Stimulated activated CD4-positive, alpha-beta T cell treated with anti-CD3 and anti-CD28 coated beads, Interleukin-15, amount 100 ng/mL, for 1 hour (primary cell): ENCODE data around the gene HADH.

Source experiments
- DNase-seq, 2 donors: peaks; one replicate each; pipeline ENCODE4 v3.0.0-alpha.2; 2020; ENCODE audit warnings: low read depth in 1 of 2, low spot score in 1 of 2

The HADH gene

DNA sequence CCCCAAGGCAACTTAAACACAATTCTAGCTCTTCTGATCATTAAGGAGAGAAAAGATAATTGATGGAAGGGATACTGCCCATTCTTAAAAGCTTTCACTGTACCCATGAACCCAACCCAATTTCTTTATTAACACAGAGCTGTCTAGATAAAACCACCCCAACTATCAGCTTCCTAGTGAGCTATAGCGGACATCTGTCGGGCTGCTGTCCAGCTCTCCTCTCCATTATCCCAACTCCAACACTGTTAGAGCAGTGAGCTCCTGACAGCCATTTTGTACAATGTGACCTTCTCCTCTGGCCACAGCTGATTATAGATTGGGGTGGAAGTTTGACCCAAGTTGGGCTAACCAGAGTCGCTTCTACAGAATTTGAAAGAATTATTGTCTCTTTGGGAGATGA, 66.1 kb downstream of the HADH start:
- no peak for DNase-seq

DNA sequence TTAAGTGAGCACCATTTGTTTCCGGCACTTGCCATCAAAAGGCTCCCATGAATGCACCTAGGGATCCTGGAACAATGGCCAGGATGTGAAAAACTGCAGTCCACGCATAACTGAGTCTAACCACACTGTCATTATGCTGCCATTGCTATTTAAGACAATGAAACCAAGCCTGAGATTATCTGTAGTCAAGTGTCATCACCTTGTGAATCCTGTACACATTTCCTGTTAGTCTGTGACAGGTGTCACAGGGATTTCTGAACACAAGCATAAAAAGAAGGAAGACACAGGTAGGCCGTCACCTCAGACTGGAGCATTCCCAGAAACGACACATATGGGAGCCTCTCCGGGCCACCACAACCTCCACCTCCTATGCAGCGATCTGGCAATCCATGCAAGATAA, 66.7 kb downstream of the HADH start:
- no peak for DNase-seq

DNA sequence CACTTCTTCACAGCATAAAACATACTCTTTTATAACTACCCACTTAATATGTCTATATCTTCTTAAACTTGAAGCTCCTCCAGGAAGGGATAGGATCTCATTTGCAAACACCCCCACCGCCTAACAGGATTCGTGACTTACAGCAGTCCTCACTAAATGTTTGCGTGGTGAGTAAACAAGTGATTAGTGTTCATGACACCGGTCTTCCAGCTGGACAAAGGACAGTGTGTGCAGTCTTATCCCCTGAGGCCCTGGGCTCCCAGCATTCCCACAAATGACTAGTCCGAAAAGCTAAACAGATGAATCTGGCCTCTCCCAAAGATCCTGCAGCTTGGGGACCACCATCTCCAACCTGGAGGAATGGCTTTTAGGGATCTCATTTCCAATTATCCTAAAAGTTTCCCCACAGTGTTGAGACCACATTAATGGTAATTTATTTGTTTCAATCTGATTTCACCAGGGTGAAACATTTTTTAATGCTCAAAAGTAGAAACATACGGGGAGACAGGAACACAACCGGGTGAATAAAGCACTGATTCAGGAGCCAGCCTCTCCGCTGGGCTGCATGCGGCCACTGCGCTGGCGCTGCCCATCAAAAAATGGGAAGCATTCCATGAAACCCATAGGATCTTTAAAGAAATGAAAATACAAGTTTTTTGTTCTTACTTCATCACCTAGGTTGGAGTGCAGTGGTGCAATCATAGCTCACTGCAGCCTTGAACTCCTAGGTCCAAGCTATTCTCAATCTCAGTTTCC, 69.2 kb downstream of the HADH start:
- no peak for DNase-seq

GRCh38 chr4:108060164-108060563, 70.5 kb downstream of the HADH start:
- no peak for DNase-seq

DNA sequence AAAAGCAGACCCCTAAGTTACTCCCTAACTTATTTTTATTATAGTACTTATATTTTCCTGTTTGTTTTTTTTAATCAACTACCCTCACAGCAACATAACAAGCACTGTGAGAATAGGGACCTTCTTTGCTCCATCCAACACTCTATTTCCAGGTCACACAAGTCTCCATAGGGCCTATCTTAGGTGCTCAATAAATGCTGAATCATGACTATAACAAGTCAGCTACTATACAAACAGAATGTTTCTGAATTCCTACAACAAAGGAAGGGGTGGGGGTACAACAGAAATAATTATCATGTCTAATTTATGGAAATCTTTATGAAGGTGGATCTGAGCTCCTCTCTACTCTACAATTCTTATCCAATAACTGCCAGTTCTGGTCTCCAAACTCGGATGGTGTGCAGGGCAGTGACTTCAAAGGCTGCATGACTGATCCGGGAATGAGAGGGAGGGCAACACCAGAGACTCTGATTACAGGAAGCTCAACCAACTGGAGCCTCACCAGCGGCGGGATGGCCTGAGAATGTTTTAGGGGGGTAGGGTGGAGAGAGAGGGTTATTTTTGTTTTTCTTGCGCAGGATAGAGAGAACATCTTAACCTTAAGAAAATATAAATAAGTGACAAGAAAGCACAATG, 71.1 kb downstream of the HADH start:
- no peak for DNase-seq

DNA sequence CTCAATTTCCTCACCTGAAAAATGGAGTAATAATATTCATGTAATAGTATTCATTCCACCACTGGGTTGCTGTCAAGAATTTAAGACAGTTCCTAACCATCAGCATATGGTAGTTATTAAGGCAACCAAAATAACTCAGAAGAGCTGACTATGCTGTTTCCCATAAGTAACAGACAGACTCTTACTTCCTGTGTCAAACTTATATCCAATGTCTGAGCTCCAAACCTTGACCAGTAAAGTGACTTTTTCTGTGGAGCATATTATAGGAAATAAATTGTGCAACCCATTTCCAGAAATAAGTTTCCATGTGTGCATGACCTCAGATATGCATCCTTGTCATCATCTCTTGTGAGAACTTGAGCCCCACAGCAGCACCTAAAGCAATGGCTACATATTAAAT, 78.8 kb downstream of the HADH start:
- DNase-seq: no peak

GRCh38 chr4:108070775-108071174, 81.1 kb downstream of the HADH start:
- no peak for DNase-seq

- DNase-seq: peak in 1 of 2 donors; percentile 32
Observed at GRCh38 chr4:108072300-108072699, 82.6 kb downstream of the HADH start.

GRCh38 chr4:108078024-108078733, 88.5 kb downstream of the HADH start:
- no peak for DNase-seq

GRCh38 chr4:108080747-108081146, 91.1 kb downstream of the HADH start:
- DNase-seq: no peak

- DNase-seq: no peak
Observed at GRCh38 chr4:108081256-108081655, 91.6 kb downstream of the HADH start.
